ENCODE results near the gene CLN6.
"Not testable (repeated sequence)": the region's sequence is repeated elsewhere in the genome, so short reads cannot be mapped to it uniquely, and the experiment has no call there.

CLN6 gene

GRCh38 chr15:68228971-68229385 is 550 bp downstream of the CLN6 start:
- no peak for TF ChIP-seq CTCF (IDR thresholded peaks at IDR 0.05; ENCODE audit: low read depth, low read length)
- H3K4me3 ChIP-seq (ENCODE audit: low read depth, low read length): peak overlapping the region; percentile 66

DNA sequence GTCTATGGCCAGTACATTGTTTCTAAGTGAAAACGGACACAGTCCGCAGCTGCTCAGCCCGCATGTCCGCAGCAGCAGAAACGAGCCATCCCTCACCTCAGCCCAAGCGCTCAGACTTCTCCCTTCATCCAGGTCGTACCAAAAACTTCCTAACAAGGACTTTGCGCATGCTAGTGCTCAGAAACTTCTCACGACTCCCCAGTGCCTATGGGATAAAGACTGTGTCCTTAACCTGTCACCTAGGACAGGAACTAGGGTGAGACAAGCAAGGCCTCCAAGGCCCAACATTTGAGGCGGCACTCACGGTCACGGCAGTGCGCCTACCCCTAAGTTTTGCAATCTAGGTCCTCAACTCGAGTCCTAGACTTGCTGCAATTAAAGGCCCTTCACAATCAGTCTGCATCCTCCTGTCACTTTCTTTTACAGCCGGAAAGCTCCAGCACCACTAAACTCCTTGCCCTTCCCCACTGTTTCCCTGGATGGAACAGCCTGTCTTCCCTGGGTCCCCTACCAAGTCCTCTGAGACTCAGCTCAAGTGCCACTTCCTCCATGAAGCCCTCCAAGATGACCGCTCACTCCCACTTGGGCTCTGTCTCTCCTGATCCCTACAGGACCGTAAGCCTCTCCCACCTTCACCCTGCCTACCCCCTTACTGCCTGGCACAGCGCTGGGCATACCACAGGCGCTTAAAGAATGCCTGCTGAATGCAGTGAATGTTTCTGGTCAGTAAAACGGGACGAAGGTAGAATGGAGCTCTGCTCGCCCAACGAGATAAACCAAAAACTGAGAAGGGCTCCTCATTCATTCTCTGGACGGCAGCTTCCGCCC is 1.2 kb downstream of the CLN6 start:
- H3K4me3 ChIP-seq (ENCODE audit: low read depth, low read length): peak overlapping the region; percentile 66
- no peak for TF ChIP-seq CTCF (IDR thresholded peaks at IDR 0.05; ENCODE audit: low read depth, low read length)

DNA sequence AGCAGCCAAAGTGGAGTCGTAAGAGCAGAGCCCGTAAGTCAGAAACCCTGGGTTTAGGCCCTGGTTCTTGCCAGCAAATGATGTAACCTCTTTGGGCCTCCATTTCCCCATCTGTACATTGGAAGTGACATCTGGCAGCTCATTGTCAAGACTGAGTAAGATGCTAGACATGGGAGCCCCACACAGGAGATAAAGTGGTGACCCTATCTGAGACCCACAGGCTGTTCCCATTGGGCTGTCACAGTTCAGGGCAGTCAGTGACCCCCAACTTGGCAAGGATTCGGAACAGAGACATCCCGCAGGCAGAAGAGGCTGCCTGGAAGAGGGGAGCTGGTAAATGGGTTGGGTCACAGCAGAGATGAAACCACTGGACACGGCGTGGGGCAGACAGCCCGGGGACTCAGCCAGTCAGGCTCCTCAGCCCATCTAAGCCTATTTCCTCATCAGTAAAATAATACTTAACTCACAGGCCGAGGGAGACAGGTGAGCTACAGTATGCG is 1.8 kb downstream of the CLN6 start:
- no peak overlapping the region for H3K4me3 ChIP-seq (ENCODE audit: low read depth, low read length)

GRCh38 chr15:68225442-68225841 is 4.1 kb downstream of the CLN6 start:
- not testable (repeated sequence) for H3K4me3 ChIP-seq (ENCODE audit: low read depth, low read length)

More for the DNA sequence above, 1.8 kb downstream of the CLN6 start:
- no peak for TF ChIP-seq CTCF (IDR thresholded peaks at IDR 0.05; ENCODE audit: low read depth, low read length)

DNA sequence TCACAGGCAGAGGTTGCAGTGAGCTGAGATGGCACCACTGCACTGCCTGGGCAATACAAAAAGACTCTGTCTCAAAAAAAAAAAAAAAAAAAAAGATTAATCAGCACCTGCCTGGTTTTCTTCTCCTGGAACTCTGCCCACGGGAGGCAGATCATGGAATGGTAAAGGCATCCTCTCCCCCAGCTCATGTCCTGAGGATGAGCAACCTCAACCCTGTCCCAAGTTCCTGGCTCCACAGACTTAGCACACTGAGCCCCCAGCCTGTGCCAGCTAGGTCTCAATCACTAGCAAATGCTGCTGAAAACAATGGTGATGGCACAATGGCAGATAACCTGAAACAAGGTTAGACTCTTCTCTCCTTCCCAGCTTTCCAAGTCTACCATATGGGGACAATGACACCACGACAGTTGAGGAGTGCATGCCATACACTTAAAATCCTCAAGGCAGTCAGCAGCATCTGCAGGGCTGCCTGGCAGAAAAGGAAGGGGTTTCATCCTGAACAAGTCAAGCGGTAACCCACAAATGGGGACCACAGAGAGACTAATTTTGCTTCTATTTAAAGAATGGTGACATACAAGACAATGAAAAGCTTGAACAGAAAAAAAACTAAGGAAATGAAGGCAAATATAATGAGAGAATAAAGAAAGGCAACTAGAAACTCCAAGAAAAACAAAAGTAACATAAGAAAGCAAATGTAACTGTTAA is 4.8 kb downstream of the CLN6 start:
- no peak overlapping the region for H3K4me3 ChIP-seq (ENCODE audit: low read depth, low read length)
- TF ChIP-seq CTCF (IDR thresholded peaks at IDR 0.05; ENCODE audit: low read depth, low read length): no peak

- no peak for TF ChIP-seq CTCF (IDR thresholded peaks at IDR 0.05; ENCODE audit: low read depth, low read length)
- H3K4me3 ChIP-seq (ENCODE audit: low read depth, low read length): no peak overlapping the region
Observed at GRCh38 chr15:68224108-68224507, 5.4 kb downstream of the CLN6 start.

DNA sequence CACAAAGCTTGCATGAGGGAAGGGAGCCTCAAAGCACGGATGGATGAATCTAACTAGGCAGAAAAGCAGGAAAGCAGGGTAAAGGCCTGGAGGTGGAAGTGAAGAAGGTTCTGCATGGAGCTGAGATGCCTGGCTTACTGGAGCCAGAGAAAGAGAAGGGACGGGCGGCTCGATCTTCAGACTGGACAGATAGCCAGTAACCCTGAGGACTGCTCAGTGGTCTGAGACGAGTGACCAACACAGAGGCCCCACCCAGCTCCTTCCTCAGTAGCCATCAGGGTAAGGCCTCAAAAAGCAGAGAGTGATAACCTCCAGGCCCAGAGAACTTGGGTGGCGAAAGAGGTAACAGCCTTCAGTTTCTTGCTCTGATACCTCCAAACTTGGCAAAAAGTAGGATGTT is 6.4 kb downstream of the CLN6 start:
- H3K4me3 ChIP-seq (ENCODE audit: low read depth, low read length): no peak overlapping the region
- TF ChIP-seq CTCF (IDR thresholded peaks at IDR 0.05; ENCODE audit: low read depth, low read length): no peak

DNA sequence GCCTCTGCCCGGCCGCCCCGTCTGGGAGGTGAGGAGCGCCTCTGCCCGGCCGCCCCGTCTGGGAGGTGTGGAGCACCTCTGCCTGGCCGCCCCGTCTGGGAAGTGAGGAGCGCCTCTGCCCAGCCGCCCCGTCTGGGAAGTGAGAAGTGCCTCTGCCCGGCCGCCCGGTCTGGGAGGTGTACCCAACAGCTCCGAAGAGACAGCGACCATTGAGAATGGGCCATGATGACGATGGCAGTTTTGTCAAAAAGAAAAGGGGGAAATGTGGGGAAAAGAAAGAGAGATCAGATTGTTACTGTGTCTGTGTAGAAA is 7.1 kb downstream of the CLN6 start:
- H3K4me3 ChIP-seq (ENCODE audit: low read depth, low read length): not testable (repeated sequence)

- H3K4me3 ChIP-seq (ENCODE audit: low read depth, low read length): not testable (repeated sequence)
Observed at GRCh38 chr15:68221530-68222431, 7.7 kb downstream of the CLN6 start.

Data from WI38 (cell line).